Stimulated activated CD8-positive, alpha-beta memory T cell treated with anti-CD3 and anti-CD28 coated beads, Interleukin-7, amount 100 ng/mL, for 4 hours (primary cell): Measurements from ENCODE around the gene MGAT4B.

Experiments
- DNase-seq, 2 donors: peaks; one replicate each; pipeline ENCODE4 v3.0.0-alpha.2; 2020; ENCODE audit warnings: low read depth in 2 of 2

MGAT4B gene

DNA sequence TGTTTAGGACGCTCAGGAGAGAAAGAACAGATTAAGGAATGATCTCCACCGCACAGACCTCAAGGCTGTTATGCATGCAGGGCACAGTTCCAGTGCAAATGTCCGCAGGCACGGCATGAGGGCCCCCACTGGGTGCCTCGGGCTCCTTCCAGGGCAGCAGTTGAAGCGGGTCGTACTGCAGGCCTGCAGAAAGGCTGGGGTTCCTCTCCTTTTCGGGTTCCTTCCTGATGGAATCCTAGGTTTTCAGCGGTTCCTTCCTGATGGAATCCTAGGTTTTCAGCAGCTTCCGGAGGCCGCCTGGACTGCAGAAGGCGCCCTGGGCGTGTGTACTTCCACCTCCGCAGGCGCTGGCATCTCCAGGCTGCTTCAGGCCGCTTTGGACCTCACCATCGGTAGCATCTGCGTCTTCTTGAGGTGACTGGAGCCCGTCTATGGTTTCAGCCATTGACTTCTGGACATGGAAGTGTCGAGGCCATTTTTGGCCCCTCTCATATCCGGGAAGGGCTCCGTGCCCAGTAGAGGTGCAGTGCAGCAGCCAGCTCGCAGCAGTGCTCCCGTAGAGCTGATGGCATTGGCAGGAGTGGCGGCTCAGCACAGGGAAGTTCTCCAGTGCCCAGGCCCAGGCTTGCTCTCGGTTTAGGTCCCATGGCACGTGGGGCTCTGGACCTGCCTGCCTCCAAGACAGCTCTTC lies 5.6 kb upstream of the MGAT4B start:
- DNase-seq: no peak

DNA sequence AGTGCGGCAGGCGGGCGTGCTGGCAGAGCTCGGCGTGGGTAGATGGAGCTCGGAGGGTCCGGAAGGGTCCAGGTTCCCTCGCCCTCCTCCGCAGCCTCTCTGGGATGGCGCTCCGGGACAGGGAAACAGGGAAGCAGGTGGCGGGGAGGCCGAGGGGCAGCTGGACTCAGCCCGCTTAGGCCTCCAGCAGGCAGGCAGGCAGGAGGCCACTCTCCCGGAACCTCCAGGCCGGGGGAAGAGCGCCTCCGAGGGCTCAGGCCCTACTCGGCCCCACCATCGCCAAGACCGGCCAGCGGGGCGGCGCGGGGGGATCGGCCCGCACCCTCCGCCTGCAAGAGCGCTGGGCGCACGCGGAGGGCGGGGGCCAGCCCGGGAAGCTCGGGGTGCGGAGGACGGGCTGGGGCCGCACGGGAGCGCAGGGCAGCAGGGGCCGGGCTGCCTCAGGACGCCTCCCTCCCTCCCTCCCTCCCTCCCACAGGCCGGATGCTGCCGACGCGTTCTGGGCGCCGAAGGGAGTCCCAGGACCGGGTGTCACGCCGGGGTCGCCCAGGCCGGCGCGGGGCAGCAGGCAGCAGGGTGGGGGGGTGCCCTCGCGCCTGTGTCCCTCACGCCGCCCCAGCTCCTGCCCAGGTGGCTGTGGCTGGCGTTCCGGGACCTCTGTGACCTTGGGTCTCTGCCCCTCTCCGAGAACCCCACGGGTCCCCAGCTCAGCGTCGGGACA lies 977 bp downstream of the MGAT4B start:
- DNase-seq: peak in 1 of 2 donors; percentile 31

DNA sequence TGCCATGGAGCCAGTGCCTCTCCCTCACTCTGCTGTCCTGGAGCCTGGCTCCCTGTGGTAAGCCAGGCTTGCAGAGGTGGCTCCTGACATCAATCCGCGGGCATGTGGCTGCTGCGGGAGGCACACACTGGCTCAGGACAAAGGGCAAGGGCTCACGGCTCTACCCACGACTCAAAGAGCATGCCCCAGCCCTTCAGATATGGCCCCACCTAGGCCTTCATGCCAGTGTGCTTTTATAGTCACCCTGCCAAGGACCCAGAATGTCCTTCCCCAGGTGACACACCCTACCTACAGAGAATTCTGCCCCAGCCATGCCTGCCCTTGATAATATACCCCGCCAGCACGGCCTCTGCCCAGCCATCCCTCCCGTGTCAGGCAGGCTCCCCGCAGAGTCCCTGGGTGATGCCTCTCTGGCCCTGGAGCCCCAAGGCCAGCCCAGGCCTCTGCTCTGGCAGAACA lies 1.6 kb downstream of the MGAT4B start:
- no peak for DNase-seq

- no peak for DNase-seq
These were observed 2.1 kb downstream of the MGAT4B start for GRCh38 chr5:179804555-179804947.

DNA sequence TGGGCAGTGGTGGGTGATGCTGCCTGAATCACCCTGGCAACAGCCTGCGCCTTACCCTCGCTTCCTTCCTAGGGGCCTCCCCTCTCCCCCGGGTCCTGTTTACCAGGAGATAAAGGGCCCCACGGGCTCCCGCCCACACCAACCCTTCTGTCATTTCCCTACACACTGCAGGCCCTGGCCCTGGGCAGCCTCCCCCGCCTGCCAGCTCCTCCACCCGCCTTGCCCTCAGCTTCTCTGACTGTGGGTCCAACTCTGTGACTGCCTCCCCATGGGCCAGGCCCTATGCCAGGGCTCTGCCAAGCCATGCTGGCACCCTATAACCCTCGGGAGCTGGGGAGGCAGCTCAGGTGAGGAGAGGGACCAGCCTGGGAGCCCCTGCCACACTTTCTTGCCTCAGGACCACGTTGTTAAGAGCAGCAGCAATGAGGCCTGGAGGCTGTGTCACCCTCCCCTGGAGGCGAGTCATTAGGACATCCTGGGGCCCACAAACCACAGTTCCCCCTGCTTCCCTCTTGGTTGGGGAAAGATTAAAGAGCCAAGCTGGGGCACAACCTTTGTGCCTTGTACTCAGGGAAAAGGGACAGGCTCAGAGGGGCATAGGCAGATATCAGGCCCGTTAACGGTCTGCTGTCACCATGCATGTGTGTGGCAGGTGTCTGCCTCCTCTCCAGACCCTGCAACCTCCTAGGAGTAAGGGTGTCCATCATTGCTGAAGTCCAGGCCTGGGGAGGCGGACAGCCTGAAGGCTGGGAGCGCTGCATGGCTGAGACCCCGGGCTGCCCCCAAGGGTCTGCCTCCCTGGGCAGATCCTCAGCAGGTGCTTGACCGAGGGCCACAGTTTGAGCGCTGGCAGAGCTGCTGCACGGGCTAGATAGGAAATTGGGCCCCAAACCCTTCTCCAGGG lies 2.8 kb downstream of the MGAT4B start:
- DNase-seq: peak in 1 of 2 donors; percentile 36

DNA sequence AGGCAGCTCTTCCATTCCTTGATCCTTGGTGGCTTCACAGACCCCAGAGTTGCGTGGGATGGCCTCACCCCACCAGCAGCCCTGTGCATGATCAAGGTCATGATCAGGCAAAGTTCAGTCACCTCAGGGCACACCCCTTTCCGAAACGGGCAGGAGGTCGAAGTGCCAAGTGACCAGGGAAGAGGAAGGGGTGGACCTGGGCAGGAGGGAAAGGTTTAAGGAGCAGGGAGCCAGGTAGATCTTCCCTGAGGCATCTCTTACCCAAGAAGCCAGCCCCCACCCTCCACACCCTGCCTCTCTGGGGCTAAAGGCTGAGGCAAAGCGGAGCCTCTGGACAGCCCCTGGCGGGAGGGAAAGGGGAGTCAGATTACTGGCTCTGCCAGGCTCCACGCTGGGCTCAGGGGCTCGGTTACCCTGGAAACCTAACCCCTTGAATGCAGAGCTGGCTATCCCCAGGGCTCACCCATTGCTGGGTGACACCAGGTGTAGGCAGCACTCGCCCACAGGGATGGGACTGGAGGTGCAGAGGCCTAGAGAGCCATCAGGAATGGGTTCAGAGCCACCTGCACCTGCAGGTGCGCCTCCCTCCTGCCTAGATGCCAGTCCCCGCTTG lies 3.6 kb downstream of the MGAT4B start:
- no peak for DNase-seq

DNA sequence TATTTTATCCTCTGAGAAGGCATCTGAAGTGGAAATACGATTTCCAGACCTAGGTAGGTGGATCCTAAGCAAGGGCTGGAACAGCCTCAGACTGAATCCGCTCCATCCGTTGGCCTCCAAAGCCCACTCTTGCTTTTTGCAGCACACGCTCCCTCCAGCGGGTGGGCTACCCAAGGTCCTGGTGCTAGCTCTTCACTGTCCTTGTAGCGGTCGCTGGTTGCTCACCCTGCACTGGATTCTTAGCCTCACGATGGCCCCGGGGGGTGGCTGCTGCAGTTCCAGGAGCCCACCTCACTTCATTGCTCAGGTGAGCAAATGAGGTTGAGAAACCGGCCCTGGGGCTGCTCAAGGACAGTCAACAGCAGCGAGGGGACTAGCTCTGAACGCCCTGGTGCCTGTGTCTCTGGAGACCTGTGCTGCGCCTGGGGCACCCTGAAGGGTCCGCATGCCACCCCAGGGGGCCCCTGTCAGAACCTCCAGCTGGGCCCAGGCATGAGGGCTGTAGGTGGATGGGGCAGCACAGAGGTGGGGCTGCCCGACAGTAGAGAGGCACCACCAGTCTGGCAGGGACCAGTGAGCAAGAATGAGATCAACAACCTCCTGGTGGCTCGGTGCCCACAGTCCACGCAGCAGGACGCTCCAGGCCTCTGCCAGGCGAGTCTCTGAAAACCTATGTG lies 4.3 kb downstream of the MGAT4B start:
- no peak for DNase-seq

DNA sequence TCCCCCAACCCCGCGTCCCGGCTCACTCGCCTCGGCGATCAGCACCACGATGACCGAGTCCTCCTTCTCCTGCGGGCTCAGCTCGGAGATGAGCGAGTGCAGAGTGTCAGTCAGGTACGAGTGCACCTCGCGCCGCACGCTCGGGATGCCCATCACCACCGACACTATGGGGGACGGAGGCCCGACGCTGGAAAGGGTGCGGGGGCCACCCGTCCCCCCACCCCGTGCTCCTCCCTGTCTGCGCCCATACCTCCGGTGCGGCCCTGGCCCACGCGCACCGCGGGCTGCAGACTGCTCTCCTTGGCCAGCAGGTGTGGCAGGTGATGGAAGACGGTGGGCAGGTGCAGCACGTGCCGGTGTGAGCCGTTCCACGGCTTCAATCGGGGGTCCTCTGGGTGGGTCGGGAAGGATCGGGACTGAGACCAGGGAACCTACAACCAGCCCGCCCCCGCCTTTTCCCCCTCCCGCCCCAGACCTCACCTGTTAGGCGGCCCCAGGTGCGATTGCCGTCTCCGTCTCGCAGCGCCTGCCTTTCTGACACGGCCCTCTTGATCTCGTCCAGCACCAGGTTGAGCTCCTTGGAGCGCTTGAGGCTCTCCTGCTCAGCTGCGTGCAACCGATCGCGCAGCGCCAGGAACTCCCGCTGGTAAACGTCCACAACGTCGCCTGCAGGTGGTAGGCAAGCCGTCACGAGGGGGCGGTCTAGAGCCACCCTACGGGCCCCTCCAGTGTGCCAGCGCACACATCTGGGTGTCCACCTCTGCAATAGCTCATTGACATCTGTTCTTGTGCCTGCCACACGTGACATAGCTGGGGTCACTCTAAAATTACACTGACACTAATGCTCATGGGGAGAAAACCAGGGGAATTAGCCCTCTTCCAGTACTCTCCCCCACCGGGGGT lies 5.1 kb downstream of the MGAT4B start:
- peak; percentile 67 to 75 for DNase-seq

- DNase-seq: no peak
These were observed 5.9 kb downstream of the MGAT4B start for GRCh38 chr5:179800696-179801201.

DNA sequence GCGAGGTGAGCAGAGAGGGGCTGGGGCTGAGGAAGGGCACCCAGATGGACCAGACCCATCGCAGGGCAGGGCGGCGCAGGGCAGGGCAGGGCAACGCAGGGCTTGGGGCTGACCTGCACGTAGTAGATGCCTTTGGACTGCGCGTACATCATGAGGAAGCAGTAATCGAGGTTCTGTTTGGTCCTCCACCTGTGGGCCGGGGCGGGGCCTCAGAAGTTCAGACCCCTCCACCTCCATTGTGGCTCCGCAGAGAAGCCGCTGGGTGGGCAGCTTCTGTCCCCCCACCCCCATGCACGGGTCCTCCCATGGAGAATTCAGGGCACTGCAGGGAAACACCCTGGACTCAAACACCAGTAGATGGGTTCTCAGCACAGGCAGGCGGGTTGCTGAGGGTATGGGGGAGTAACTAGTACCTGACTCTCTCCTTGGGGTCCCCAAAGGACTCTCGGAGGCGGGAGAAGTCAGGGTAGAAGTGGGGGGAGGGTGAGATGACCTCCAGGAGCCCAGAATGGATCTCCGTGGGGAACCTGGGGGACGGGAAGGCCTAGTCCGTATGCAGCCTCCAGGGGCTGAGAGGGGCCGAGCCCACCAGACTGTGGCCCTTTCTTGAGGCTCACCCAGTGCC lies 6.5 kb downstream of the MGAT4B start:
- no peak for DNase-seq

DNA sequence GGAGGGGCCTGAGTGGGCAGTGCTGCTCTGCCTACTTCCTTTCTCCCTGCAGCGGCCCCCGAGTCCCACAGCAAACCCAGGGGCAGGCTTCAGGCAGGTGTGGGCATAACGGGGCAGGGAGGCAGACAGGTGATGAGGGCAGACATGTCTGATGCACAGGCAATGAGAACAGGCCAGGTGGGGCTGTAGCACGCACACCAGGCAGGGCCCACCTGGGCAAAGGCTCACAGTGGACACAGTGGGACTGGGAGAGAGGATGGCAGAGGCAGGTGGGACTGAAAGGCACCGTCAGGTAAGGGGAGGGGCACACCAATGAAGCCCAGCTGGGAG lies 7.1 kb downstream of the MGAT4B start:
- DNase-seq: no peak

DNA sequence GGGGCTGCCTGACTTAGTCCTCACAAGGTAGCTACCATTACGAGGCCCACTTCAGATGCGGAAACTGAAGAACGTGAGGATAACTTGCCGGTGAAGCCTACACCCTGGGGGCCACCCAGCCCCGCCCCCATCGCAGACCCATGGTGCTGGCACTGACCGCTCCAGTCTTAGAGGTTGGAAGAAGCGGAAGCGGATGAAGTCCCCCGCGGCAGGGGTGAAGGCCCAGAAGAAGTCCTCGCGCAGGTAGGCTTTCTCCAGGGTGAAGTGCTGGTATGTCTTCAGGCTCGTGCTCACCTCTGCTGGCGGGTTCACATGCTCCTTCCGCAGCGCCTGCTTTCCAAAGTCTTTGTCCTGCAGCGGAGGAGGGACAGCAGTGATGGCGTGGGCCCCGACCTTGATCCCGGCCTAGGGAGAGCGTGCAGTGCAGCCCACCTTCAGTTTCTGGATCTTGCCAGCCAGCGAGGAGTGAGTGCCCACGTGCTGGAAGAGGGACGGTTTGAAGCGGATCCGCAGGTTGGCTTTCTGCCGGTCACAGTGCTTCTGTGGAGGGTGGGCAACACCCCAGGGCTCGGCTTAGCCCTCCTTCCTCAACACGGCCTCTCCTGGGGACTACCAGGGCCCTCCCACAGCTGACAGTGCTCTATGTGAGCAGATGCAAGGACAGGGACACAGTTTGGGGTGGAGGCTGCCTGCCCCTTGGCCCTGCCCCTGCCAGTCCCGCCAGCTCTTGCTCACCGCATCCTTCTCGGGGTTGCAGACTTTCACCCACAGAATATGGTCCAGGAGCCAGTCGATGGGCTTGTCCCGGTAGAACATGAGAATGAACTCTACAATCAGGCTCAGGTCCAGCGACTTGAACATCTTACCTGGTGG lies 7.7 kb downstream of the MGAT4B start:
- DNase-seq: no peak

DNA sequence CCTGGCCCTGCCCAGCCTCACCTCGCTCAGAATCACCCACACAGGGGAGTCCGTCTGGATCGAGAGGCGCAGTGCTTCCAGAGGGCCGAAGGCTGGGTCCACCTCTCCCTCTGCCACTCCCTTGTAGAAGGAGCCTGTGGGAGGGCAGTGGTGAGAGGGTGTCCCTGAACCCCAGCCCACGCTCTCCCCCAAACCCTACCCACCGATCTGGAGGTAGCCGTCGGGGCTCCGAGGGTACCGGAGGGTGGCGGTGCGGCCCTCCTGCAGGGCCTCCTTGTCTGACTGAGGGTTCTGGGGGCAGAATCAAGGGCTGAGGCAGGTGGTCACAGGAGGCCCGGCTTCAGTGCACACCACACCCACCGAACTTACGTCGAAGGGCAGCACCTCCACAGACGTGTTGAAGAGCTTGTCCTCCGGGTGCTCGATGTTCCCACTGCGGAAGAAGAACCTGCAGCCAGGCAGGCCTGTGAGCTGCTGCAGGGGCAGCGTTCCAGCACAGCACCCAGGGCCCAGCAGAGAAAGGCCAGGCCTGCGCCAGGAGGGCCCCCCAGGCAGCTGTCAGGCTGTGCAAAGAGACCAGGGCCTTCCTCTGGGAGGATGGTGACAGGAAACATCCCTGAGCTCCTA lies 8.4 kb downstream of the MGAT4B start:
- DNase-seq: no peak

DNA sequence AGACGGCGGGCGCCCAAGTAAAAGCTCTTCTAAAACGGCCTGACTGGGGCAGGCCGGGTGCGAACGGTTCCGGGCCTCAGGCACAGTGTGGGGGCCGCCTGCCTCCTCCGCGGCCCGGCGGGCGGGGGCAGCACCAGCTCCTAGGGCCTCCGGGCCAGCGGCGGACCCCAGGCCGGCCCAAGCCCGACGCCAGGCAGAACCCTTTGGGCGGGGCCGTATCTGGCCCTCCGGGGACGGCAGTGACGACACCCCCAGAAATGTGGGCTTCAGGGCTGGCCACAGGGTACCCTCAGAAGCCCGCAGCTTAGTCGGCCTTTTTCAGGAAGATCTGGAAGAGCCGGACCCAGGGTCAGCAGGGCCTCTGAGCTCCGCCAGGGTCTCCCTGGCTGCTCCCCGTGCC lies 8.9 kb downstream of the MGAT4B start:
- no peak for DNase-seq

- no peak for DNase-seq
These were observed 9.6 kb downstream of the MGAT4B start for GRCh38 chr5:179796877-179797608.

GRCh38 chr5:179795863-179796833 lies 10.5 kb downstream of the MGAT4B start:
- peak in 1 of 2 donors; percentile 58 for DNase-seq
